HG03196 (cell line): ENCODE results near the gene MYO1H.

Experiments
- ATAC-seq: cut with Tn5 transposase; IDR thresholded peaks from one replicate; pipeline ENCODE4 v1.9.1; 2021; ENCODE audit not compliant: unreplicated experiment

Gene MYO1H

DNA sequence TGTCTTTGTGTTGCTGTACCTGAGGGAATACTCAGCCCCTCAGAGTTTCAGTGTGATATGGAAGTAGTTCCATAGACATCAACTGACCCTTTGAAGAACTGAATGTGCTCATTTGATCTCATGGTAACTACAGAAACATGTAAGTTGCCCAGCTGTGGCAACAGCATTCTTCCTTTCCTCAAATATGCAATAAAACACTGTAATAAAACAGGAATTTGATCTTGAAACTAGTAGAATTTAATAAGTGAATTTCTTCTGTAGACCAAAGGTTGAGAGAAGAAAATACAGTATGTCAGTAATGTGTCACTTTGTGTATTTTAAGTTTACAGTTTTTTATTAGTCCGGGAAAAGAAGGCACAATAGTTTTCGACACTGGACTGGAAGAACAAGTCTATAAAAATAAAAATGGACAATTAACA is 97.5 kb downstream of the MYO1H start:
- ATAC-seq: no peak

DNA sequence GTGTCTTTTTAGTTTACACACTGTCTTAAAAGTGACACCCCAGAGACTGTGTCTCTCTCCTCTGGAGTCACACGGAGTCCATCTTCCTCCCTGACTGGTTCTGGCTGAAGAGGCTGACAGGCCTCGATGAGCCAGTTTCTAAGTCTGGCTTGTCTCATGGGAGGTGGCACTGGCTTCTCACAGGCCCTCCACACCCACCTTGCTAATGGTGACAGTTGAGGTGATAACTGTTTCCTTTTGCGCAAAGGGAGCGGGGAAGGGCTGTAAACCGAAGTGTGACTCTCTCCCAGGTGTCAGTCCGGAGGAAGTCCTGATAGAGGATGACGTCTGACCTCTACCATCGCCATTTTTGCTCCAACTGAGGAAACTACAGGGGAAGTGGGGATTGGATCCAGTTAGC is 99.2 kb downstream of the MYO1H start:
- ATAC-seq: no peak

GRCh38 chr12:109447482-109447881 is 99.8 kb downstream of the MYO1H start:
- ATAC-seq: no peak

DNA sequence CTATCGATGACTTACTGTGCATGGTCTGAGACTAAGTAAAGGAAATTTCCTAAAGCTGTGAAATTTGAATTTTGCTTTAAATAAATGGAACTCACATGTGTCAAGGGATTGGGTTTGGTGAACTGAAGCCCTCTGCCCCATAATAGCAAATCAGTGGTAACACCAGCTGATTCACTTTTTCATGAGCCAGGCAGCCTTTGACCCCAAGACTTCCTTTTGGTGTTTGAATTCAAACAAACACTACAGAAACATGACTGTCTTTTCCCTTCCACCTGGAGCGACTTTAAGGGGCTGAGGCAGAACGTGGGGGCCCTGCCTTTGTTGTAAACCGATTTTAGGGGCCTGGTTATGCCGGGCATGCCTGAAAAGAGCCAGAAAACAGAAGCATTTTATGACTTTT is 100.6 kb downstream of the MYO1H start:
- ATAC-seq: no peak

DNA sequence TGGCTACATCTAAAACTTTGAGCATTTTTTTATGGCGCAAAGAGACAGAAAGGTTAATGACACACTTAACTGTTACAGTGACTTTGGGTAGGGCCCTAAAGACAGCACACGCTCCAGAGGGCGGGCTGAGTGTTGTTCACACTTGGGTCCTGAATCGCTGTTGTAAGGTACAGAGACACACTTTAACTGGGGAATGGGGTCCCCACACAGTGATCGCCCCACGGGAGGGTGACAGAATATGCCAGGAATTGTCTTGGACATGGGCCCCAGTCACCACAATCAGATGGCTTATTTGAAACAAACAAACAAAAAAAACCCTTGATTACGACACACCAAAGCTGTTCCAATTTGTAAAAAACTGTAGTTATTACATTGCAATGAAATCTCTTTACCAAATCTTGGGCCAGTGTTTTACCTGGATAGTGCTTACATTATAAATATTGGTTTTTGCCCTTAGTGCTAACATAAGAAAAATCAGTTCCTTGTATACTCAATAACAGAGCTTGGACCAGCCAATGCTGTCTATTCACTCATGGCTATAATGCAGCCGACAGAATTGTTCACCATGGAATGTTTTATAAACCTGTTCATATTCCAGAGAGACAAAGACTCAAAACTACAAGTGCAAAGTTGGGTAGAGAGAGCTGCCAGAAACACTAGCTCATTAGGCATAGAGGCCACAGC is 101.1 kb downstream of the MYO1H start:
- no peak for ATAC-seq

DNA sequence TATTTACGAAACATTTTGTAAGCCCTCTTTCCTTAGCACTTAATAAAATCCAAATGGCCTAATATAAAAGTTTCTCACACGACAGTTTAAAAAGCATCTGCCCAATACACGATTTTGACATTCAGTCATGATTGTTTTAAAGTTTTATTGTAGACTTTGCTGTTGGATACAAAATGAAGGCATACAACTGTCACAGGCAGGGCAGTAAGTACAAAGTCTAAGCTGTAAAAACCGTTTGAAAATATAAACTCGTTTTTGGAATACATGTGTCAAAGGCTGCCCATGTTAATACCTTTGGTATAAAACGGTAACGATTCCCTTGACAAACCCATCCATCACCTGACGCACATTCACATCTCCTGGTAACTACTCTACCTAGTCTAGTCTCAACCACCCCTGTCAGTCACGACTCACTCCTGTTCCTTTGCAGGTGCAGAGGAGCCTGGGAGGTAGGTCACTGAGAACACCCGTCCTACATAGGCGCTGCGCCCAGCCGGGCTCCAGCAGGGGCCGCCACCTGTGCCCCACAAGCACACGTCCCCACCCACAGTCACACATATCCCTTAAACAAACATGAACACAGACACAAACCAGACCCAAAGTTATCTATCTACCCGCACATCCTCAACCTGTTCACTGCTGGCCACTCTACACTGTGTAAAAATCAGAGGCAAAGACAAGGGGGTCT is 102.3 kb downstream of the MYO1H start:
- ATAC-seq: no peak

GRCh38 chr12:109450980-109451379 is 103.3 kb downstream of the MYO1H start:
- ATAC-seq: no peak

DNA sequence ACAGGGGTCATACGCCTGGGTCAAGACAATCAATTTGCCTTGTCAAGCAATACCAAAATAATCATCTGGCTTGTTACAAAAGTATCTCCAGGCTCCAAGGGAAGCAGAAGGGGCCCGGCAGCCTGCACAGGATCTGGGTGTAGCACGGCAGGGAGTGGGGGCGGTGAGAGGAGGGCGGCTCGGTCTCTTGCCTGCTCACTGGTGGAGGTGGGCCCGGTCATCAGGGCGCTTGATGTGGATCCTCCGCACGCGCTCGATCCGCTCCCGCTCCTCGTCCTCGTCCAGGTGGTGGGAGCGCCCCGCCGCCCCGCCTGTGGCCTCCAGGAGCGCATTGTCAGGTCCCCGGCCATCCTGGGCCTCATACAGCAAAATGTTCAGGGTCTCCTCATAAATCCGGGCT is 103.7 kb downstream of the MYO1H start:
- ATAC-seq: no peak

DNA sequence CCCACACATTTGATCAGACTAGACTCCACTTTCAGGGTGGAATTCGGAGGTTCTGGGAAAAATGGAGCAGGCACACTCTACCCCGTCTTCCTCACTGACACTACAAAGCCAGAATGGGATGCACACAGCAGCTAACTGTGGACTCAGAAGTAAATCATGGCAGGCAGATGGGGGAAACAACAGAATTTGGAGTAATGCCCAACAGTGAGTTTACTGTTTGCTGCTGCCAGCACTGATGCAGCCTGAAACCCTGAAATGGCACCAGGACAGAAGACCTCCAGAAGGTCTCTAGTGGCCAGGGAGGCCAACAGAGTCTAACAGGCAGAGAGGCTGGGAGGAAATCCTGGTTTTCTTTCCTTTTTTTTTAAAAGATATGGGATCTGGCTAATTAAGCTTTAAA is 104.8 kb downstream of the MYO1H start:
- no peak for ATAC-seq

GRCh38 chr12:109455706-109456105 is 108.0 kb downstream of the MYO1H start:
- no peak for ATAC-seq

DNA sequence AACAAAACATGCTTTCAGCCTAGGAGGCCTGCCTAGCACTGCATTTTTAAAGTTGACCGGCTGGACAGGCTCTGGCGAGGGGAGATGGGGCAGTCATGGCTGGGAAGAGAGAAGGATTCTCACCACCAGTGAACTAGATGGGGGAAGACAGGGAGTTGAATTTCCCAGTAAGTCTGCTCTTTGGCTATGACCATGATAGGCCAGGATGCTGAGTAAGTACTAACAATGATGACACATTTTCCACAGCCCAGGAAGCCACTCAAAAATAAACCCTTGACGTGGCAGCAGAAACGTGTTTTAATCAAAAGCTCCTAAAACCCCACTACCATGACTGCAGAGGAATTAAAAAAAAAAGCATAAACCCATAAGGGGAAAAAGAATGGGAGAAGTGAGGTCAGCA is 110.4 kb downstream of the MYO1H start:
- ATAC-seq: no peak

DNA sequence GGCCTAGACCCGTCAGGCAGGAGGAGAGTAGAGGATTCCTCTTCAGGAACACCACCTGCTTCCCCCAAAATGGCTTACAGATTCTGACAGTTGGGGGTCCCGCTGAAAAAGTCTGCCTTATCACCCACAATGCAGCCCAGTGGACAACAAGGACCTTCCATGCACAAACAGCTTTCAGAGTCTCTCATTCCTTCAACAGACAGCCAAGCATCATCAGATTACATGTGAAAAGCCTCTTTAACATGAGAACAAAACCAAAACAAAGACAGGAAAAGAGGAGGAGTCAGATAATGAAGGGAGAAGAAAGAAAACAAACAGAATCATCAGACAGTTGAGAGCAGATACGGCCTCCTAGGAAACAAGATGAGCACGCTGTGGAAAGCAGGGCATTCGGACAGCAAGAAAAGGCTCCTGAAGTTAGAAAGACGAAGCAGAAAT is 111.1 kb downstream of the MYO1H start:
- no peak for ATAC-seq

DNA sequence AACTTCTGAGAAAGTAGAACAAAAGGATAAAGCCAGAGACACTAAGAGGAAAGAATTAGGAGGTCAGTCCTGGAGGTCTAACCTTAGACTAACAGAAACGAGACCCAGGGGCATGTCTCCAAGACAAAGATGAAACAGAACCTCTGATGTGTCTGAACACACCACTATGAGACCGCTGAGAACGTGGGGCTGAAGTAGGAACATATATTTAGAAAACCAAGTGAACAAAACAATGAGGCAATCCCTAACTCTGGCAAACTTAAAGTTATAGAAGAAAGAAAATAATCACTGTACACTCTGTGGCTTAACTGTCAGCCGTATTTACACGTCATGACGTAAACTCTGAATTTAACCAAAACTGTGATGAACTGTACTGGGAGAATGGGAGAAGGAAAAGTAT is 111.5 kb downstream of the MYO1H start:
- ATAC-seq: no peak

DNA sequence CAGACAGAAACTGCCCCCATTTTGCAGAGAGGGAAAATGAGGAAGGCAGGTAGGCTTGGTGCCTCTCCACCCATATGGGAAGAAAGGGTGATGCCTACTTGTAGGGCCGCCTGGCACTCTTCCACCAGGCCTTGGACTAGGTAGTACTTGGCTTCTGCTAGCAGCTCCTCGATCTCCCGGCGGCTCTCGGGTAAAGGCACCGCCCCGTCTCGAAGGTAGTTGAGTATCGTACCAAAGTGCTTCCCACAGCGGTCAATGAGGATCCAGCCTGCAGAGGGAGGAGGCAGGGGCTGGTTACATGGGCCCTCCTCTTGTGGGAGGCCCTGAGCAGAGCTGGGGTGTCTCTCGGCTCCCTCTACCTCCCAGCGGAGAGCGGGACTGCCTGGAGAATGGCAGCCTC is 112.8 kb downstream of the MYO1H start:
- ATAC-seq: no peak

DNA sequence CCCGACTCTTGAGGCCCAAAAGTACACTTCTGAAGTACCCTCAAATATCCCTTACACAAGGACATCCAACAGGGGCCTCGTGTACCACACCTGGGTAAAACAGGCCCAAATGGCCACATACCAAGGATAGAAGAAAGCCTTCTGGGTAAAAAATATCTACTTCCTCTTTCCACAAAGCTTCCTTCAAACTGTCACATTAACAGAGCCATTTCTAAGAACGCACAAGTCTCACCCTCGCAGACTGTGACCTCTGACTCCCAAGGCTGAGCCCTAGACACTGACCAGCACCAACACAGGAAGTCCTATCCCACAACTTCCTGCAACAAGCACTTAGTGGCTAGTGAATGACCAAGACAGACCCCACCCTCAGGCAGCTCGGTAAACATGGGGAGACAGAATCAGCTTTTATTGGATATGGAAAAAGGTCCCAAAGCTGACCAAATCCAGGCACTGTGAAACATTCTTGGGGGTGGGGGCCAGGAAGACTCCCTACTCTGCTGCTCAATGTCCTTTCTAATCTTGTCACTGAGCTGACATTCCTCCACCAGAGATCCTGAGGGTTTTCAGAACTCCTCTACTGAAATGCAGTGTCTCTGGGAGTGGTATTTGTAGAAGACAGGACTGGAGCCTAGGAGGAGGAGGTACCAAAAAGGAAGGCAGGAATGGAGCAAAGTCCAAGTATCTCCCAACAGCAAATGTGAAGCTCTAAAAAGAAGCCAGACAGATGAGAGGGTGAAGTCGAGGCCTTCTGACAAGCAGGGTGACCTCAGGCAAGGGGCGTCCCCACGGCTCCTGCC is 113.5 kb downstream of the MYO1H start:
- no peak for ATAC-seq

- no peak for ATAC-seq
These were observed 114.4 kb downstream of the MYO1H start for GRCh38 chr12:109461846-109462756.

DNA sequence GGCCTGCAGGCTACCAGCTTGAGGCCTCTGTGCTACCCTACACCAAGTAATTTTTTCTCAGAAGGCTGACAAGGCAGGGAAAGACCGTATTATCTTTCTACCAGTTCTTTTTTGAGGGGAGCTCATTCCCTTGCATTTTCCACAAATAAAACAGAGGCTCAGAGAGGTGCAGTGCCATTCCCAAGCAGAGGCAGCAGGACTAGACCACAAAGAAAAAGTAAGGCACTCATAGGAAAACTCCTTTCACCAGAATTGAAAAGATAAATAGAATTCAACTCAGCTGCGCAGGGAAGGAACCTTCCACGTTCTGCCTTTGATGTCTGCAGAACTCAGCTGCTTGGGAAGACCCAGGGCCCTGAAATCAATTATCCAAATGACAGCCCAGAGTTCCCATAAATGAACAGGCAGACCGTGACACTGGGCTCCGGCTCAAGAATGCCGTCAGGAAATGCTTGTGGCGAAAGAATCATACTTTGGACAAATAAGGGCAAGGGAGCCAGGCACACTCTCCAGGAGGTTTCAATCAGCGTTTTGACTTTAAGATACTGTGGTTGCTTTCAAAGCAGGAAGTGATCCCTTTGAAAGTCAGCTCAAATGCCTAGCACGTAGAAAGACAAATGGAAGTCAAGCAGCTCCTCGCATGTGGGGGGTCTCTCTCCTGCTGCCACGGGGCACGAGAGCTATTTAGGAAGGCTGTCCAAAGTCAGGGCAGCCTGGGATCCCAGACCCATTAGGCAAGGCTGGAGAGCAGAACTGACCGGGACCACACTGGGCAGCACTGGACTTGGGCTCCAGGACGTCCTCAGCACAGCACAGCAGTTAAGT is 115.4 kb downstream of the MYO1H start:
- no peak for ATAC-seq

- no peak for ATAC-seq
These were observed 116.1 kb downstream of the MYO1H start for GRCh38 chr12:109463756-109464155.

- no peak for ATAC-seq
These were observed 117.1 kb downstream of the MYO1H start for GRCh38 chr12:109464642-109465351.
